HEK293T (cell line): ENCODE data around the gene BFSP2.

Experiments
- ARNT ChIP-seq: fragments of 450-650 bp; IDR thresholded peaks from 2 replicates; pipeline ENCODE4 v1.6.1; 2017; ENCODE audit warnings: mild to moderate bottlenecking
- CTBP1 ChIP-seq: fragments of 450-650 bp; IDR thresholded peaks from 2 replicates; pipeline ENCODE4 v1.6.1; 2016; ENCODE audit warnings: borderline replicate concordance
- ELF4 ChIP-seq: fragments of 450-650 bp; IDR thresholded peaks from 2 replicates; pipeline ENCODE4 v1.6.1; 2017; ENCODE audit warnings: antibody characterized with exemption
- FOXA1 ChIP-seq: fragments of 450-650 bp; IDR thresholded peaks from 2 replicates; pipeline ENCODE4 v1.6.1; 2016; ENCODE audit warnings: mild to moderate bottlenecking
- FOXK2 ChIP-seq: fragments of 450-650 bp; IDR thresholded peaks from 2 replicates; pipeline ENCODE4 v1.6.1; 2016; ENCODE audit warnings: mild to moderate bottlenecking
- FOXM1 ChIP-seq: fragments of 450-650 bp; IDR thresholded peaks from 2 replicates; pipeline ENCODE4 v1.6.1; 2017; ENCODE audit warnings: mild to moderate bottlenecking, borderline replicate concordance
- HDGF ChIP-seq: fragments of 450-650 bp; IDR thresholded peaks from 2 replicates; pipeline ENCODE4 v1.6.1; 2017; ENCODE audit warnings: antibody characterized with exemption, borderline replicate concordance
- SP1 ChIP-seq: fragments of 450-650 bp; IDR thresholded peaks from 2 replicates; pipeline ENCODE4 v1.6.1; 2017
- SUZ12 ChIP-seq: fragments of 450-650 bp; IDR thresholded peaks from 2 replicates; pipeline ENCODE4 v1.6.1; 2016; ENCODE audit warnings: mild to moderate bottlenecking
- TARDBP ChIP-seq: fragments of 450-650 bp; IDR thresholded peaks from 2 replicates; pipeline ENCODE4 v1.6.1; 2016

GRCh38 chr3:133467780-133468179 is 67.9 kb downstream of the BFSP2 start:
- TF ChIP-seq FOXK2 = no peak
- no peak for TF ChIP-seq CTBP1
- no peak for TF ChIP-seq HDGF
- no peak for TF ChIP-seq SUZ12
- no peak for TF ChIP-seq ARNT
- no peak for TF ChIP-seq FOXM1
- TF ChIP-seq SP1 = no peak
- no peak for TF ChIP-seq FOXA1
- TF ChIP-seq ELF4 = no peak
- TF ChIP-seq TARDBP = no peak
